ENCODE results near the gene NETO2. TPM values are rescaled to one million over a fixed set of nuclear protein-coding genes. Genes with fewer than 3 reads are reported as not detected.

The NETO2 gene
- total RNA-seq, 1 experiment from 2014 or later: 10.3 TPM

DNA sequence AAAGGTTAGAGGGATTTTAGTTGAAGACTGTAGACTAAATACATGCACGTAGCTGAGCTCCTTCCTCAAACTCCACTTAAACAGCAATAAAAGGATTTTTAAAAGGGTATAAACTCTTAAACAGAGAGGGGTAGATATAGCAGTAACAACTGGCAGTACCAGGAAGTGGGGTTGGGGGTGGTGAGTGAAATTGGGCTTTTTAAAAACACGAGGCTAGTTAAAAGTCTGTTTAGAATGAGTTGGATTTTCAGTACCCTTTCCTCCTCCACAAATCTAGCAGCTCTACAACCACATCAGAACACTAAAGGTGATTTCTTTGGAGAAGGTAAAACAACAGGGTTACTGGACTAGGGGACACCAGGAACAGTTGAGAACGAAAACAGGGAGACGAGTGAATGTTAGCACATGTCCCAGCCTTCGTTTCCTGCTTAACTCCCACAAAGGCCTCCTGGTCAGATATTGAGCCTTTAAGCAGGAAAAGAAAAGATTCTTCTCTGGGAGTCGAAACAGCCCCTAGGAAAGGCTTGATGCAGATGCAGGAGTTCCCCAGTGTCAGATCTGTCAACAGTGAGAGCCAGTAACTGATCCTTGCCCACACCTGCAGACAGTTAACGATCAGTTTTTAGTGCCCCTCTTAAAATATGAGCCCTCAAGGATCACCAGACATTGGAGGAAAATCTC, 13.8 kb downstream of the NETO2 start:
- Histone ChIP-seq H3K27ac (ENCODE audit: low read depth, low read length) (no peak overlapping the region), H3K9me2 (ENCODE audit: insufficient read depth) (0 out of 2 replicates have a peak, but pooled peaks cover 4% of the 10 kb centered on the region), H3K4me2 (ENCODE audit: low read length) (no peak overlapping the region), H3K4me1 (ENCODE audit: control insufficient read depth in 1 of 2, insufficient read depth in 2 of 2, low read length in 2 of 2) (no peaks in the 10 kb centered on the region), H3K4me3 (replicated peaks in 1 of 2; ENCODE audit: low read depth in 1 of 2, low read length in 2 of 2) (no peak overlapping the region), H3K79me2 (ENCODE audit: insufficient read depth, low read length) (no peaks in the 10 kb centered on the region), H4K20me1 (ENCODE audit: insufficient read depth) (no peaks in the 10 kb centered on the region), H2AFZ (ENCODE audit: low read depth, low read length, poor library complexity, severe bottlenecking) (no peak overlapping the region), H3K36me3 (ENCODE audit: control insufficient read depth in 1 of 2, insufficient read depth in 2 of 2, low read length in 2 of 2) (no peaks in the 10 kb centered on the region), H3K9me3 (ENCODE audit: control insufficient read depth in 1 of 2, insufficient read depth in 1 of 2, low read depth in 1 of 2, low read length in 2 of 2) (no peaks in the 10 kb centered on the region), H3K9ac (ENCODE audit: low read length) (no peak overlapping the region), H3K27me3 (ENCODE audit: insufficient read depth, low read length) (no peaks in the 10 kb centered on the region)
- no peak for DNase-seq (ENCODE audit: low read depth, low spot score)
- TF ChIP-seq POLR2AphosphoS5 (IDR thresholded peaks at IDR 0.05; ENCODE audit: low read depth, low read length) (no peak), YY1 (IDR thresholded peaks at IDR 0.05; ENCODE audit: extremely low read depth, insufficient replicate concordance, low read depth, low read length) (no peak), ZFX (IDR thresholded peaks at IDR 0.05) (no peak), SP1 (IDR thresholded peaks at IDR 0.05; ENCODE audit: low read depth) (no peak), EZH2phosphoT487 (IDR thresholded peaks at IDR 0.05; ENCODE audit: borderline replicate concordance) (no peak), ZNF274 (IDR thresholded peaks at IDR 0.05; ENCODE audit: low read depth, low read length) (no peak), JUND (IDR thresholded peaks at IDR 0.05) (no peak)
- TF ChIP-seq, protein P1, sequence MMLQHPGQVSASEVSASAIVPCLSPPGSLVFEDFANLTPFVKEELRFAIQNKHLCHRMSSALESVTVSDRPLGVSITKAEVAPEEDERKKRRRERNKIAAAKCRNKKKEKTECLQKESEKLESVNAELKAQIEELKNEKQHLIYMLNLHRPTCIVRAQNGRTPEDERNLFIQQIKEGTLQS (IDR thresholded peaks at IDR 0.05): no peak
- TF ChIP-seq, protein P2, sequence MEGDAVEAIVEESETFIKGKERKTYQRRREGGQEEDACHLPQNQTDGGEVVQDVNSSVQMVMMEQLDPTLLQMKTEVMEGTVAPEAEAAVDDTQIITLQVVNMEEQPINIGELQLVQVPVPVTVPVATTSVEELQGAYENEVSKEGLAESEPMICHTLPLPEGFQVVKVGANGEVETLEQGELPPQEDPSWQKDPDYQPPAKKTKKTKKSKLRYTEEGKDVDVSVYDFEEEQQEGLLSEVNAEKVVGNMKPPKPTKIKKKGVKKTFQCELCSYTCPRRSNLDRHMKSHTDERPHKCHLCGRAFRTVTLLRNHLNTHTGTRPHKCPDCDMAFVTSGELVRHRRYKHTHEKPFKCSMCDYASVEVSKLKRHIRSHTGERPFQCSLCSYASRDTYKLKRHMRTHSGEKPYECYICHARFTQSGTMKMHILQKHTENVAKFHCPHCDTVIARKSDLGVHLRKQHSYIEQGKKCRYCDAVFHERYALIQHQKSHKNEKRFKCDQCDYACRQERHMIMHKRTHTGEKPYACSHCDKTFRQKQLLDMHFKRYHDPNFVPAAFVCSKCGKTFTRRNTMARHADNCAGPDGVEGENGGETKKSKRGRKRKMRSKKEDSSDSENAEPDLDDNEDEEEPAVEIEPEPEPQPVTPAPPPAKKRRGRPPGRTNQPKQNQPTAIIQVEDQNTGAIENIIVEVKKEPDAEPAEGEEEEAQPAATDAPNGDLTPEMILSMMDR (IDR thresholded peaks at IDR 0.05 in 2 of 3, conservative IDR thresholded peaks at IDR 0.05 in 1 of 3; ENCODE audit: borderline replicate concordance in 1 of 3, insufficient read depth in 1 of 3, low read depth in 2 of 3, low read length in 2 of 3): no peak
- TF ChIP-seq, protein P3, sequence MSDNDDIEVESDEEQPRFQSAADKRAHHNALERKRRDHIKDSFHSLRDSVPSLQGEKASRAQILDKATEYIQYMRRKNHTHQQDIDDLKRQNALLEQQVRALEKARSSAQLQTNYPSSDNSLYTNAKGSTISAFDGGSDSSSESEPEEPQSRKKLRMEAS (IDR thresholded peaks at IDR 0.05): no peak
- BruUV-seq (replicated peaks): no TSS peak
- intact Hi-C loops (cut with micrococcal nuclease): no loop called here
- ChIA-PET POLR2A (no interaction called here), CTCF (interaction anchor here (1.0 to 1.2 kb wide), 2 partner anchors 12 to 18 kb away, joined by 3 to 4 read pairs; no protein-coding TSS in a partner anchor), RAD21 (ENCODE audit: low non-redundant PET in 1 of 2, low total read pairs in 2 of 2, uncharacterized antibody in 2 of 2, unreplicated experiment in 2 of 2) (no interaction called here)
- no peak for ATAC-seq

Measured in HCT116 (cell line).